Mesodermal cell (in vitro differentiated cells): Measurements from ENCODE around the gene PCBP4.

ENCODE experiments used
- H3K27ac ChIP-seq: 2 replicates; pipeline ENCODE4 v1.7.0; 2013; ENCODE audit warnings: mild to moderate bottlenecking, low read depth, low read length, moderate library complexity; ENCODE audit not compliant: severe bottlenecking
- H3K36me3 ChIP-seq: 2 replicates; pipeline ENCODE4 v1.7.1; 2013; ENCODE audit warnings: mild to moderate bottlenecking, low read length, moderate library complexity; ENCODE audit not compliant: control insufficient read depth, insufficient read depth
- H3K4me1 ChIP-seq: one replicate; pipeline ENCODE4 v1.7.1; 2013; ENCODE audit warnings: mild to moderate bottlenecking, low read length; ENCODE audit not compliant: insufficient read depth, control insufficient read depth, poor library complexity, severe bottlenecking
- H3K4me3 ChIP-seq: 2 replicates; pipeline ENCODE4 v1.7.0; 2013; ENCODE audit warnings: low read length, control low read depth, mild to moderate bottlenecking; ENCODE audit not compliant: insufficient read depth, poor library complexity, severe bottlenecking; ENCODE audit errors: extremely low read depth
- H3K9me3 ChIP-seq: 2 replicates; pipeline ENCODE4 v1.7.1; 2013; ENCODE audit warnings: mild to moderate bottlenecking, low read length, moderate library complexity; ENCODE audit not compliant: control insufficient read depth
- WGBS, 2 experiments: methylation state at CpG; one replicate each; pipeline ENCODE4 v1.1.5; 2013; ENCODE audit warnings: missing lambda C conversion rate in 2 of 2; ENCODE audit not compliant: insufficient coverage in 2 of 2; 5-methylcytosine and 5-hydroxymethylcytosine counted together

Gene PCBP4

GRCh38 chr3:51928438-51928837 lies 38.8 kb downstream of the PCBP4 start:
- WGBS, 2 experiments, result 94% methylated on average over 3 to 6 of the region's 7 CpGs

GRCh38 chr3:51927061-51927977 lies 39.9 kb downstream of the PCBP4 start:
- Histone ChIP-seq H3K27ac (no peak overlapping the region), H3K36me3 (peaks cover under 1% of the 10 kb centered on the region), H3K4me1 (no peaks in the 10 kb centered on the region), H3K4me3 (no peak overlapping the region), H3K9me3 (no peaks in the 10 kb centered on the region)
- 92 to 100% methylated on average over 2 to 4 of the region's 5 CpGs for WGBS, 2 experiments

More at GRCh38 chr3:51928438-51928837, 38.8 kb downstream of the PCBP4 start:
- Histone ChIP-seq H3K27ac (no peak overlapping the region), H3K4me3 (no peak overlapping the region), H3K36me3 (peaks cover 12% of the 10 kb centered on the region), H3K4me1 (no peaks in the 10 kb centered on the region), H3K9me3 (no peaks in the 10 kb centered on the region)

DNA sequence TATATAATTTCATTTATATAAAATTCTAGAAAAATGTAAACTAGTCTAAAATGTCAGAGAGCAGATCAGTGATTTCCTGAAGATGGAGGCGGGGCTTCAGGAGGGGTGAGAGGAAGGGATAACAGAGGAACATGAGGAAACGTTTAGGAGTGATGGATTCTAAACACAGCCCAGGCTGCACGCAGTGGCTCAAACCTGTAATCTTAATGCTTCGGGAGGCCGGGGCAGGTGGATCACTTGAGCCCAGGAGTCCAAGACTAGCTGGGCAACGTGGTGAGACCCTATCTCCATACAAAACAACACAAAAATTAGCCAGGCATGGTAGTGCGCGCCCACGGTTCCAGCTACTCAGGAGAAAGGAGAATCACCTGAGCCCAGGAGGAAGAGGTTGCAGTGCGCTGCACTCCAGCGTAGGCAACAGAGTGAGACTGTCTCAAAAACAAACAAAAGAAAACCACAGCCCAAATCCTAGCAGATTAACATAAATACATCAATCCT lies 46.1 kb downstream of the PCBP4 start:
- no peaks in the 10 kb centered on the region for H3K36me3 ChIP-seq
- H3K9me3 ChIP-seq, result no peaks in the 10 kb centered on the region
- H3K27ac ChIP-seq, result no peak overlapping the region
- no peaks in the 10 kb centered on the region for H3K4me1 ChIP-seq
- 90 to 96% methylated on average over 8 to 9 of the region's 11 CpGs for WGBS, 2 experiments
- no peak overlapping the region for H3K4me3 ChIP-seq

- Histone ChIP-seq H3K27ac (no peak overlapping the region), H3K4me1 (no peaks in the 10 kb centered on the region), H3K9me3 (no peaks in the 10 kb centered on the region), H3K4me3 (no peak overlapping the region), H3K36me3 (no peaks in the 10 kb centered on the region)
- WGBS, 2 experiments, result 67 to 75% methylated on average over 1 to 5 of the region's 5 CpGs
Observed at GRCh38 chr3:51916418-51916817, 50.8 kb downstream of the PCBP4 start.

DNA sequence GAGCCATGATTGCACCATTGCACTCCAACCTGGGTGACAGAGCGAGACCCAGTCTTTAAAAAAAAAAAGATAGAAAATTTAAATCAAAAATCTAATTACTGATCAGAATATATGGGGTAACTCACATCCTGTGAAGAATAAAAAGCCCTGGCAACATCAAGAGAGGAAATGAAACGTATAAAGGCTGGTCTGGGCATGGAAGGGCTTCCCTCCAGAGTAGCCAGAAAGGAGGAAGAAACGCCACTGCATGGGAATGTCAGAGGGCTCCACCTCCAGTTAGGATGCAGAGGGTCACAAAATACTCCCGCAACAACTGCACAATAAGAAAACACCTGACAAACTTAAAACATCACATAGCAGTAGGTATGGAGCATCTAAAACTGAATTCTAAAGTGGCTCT lies 59.2 kb downstream of the PCBP4 start:
- Histone ChIP-seq H3K27ac (no peak overlapping the region), H3K4me3 (no peak overlapping the region), H3K36me3 (no peaks in the 10 kb centered on the region), H3K4me1 (no peaks in the 10 kb centered on the region), H3K9me3 (no peaks in the 10 kb centered on the region)
- 100% methylated on average over 1 of the region's 4 CpGs for WGBS, 2 experiments
